ENCODE measurements around the gene ARPC2. TPM values are rescaled to one million over a fixed set of nuclear protein-coding genes. Genes with fewer than 3 reads are reported as not detected.

ARPC2 gene
- total and polyA plus RNA-seq, 8 donors: 37.4 to 102 (median 55.8) TPM

GRCh38 chr2:218266316-218266979, 49.5 kb downstream of the ARPC2 start:
- ATAC-seq (no peak), DNase-seq (peak in 3 of 6 donors; percentile 12 to 51 (median 29)), FAIRE-seq (no peak)
- intact Hi-C loops (cut with DNase I): no loop called here
- H3K27me3 ChIP-seq: no peaks in the 10 kb centered on the region
- H3K4me3 ChIP-seq: no peak overlapping the region
- peaks cover 0 to 18% (median 16%) of the 10 kb centered on the region in 3 donors for H3K36me3 ChIP-seq
- no peak overlapping the region for H3K27ac ChIP-seq
- H3K4me1 ChIP-seq: peaks cover 0 to 25% (median 7%) of the 10 kb centered on the region in 3 donors
- 89 to 92% methylated on average over 14 to 15 of the region's 15 CpGs for WGBS, 2 donors
- no peaks in the 10 kb centered on the region for H3K9me3 ChIP-seq
- TF ChIP-seq CTCF (IDR thresholded peaks at IDR 0.05): no peak

GRCh38 chr2:218267259-218267658, 50.3 kb downstream of the ARPC2 start:
- ATAC-seq (no peak), DNase-seq (peak in 3 of 6 donors; percentile 13 to 26 (median 25)), FAIRE-seq (no peak)
- peaks cover 5 to 31% (median 16%) of the 10 kb centered on the region in 3 donors for H3K4me1 ChIP-seq
- intact Hi-C loops (cut with DNase I): no loop called here
- no peak for TF ChIP-seq CTCF (IDR thresholded peaks at IDR 0.05)
- H3K27me3 ChIP-seq: no peaks in the 10 kb centered on the region
- H3K36me3 ChIP-seq: peaks cover 0 to 18% (median 16%) of the 10 kb centered on the region in 3 donors
- WGBS, 2 donors: 95 to 96% methylated on average over 6 of the region's 6 CpGs
- H3K4me3 ChIP-seq: no peak overlapping the region
- no peaks in the 10 kb centered on the region for H3K9me3 ChIP-seq
- H3K27ac ChIP-seq: no peak overlapping the region

GRCh38 chr2:218269900-218270720, 53.1 kb downstream of the ARPC2 start, which contains the start of the genes AAMP and PNKD:
Gene AAMP, minus strand, starts transcription at chr2:218270137. Its CDS starts 51 bp downstream, at chr2:218270086.
Gene PNKD, plus strand, starts transcription at chr2:218270519. Its CDS starts 17 bp downstream, at chr2:218270536.
- intact Hi-C loops (cut with DNase I): loop anchor here in 2 of 3 donors (5.0 to 10.0 kb wide), 2 partner anchors 122 to 125 kb away; partner anchors contain the start of gene CTDSP1 (in 1 of the 2)
- peak within 1 kb of the TSS; percentile 6 to 71 (median 66) for H3K27ac ChIP-seq
- TF ChIP-seq CTCF (IDR thresholded peaks at IDR 0.05): no peak
- no peaks in the 10 kb centered on the region for H3K27me3 ChIP-seq
- WGBS, 2 donors: 0% methylated on average over 64 of the region's 64 CpGs
- no peaks in the 10 kb centered on the region for H3K9me3 ChIP-seq
- H3K36me3 ChIP-seq: peaks cover 0 to 28% (median 24%) of the 10 kb centered on the region in 3 donors
- DNase-seq (peak; percentile 100), FAIRE-seq (peak; percentile 97), ATAC-seq (peak; percentile 81 to 92 (median 87))
- H3K4me3 ChIP-seq: peak within 1 kb of the TSS; percentile 72 to 91 (median 78)
- H3K4me1 ChIP-seq: peaks cover 8 to 37% (median 24%) of the 10 kb centered on the region in 3 donors

GRCh38 chr2:218270721-218271486, 53.9 kb downstream of the ARPC2 start:
- Histone ChIP-seq H3K4me3 (peak overlapping the region; percentile 57 to 78 (median 68)), H3K27me3 (no peaks in the 10 kb centered on the region), H3K27ac (peak overlapping the region in 3 of 4 donors; percentile 60 to 71 (median 64)), H3K4me1 (peaks cover 8 to 36% (median 24%) of the 10 kb centered on the region in 3 donors), H3K36me3 (peaks cover 6 to 35% (median 25%) of the 10 kb centered on the region in 3 donors), H3K9me3 (no peaks in the 10 kb centered on the region)
- 2% methylated on average over 22 to 23 of the region's 23 CpGs for WGBS, 2 donors
- TF ChIP-seq CTCF (IDR thresholded peaks at IDR 0.05): no peak
- peak in 4 of 6 donors; percentile 28 to 81 (median 58) for DNase-seq
- ATAC-seq: peak in 3 of 4 donors; percentile 0
- intact Hi-C loops (cut with DNase I): loop anchor here in 2 of 3 donors (5.0 to 10.0 kb wide), 2 partner anchors 121 to 124 kb away; partner anchors contain the start of gene CTDSP1 (in 1 of the 2)
- no peak for FAIRE-seq

All from pancreas (tissue), 10 donors.